Kidney epithelial cell (primary cell): Measurements from ENCODE around the gene BANF1. TPM values are rescaled to one million over a fixed set of nuclear protein-coding genes. Genes with fewer than 3 reads are reported as not detected.

Source experiments
- DNase-seq: peaks from one replicate; pipeline ENCODE4 v3.0.0-alpha.2; 2010; ENCODE audit warnings: low read depth
- H3K27me3 ChIP-seq: 2 replicates; pipeline ENCODE4 v1.6.0; 2011; ENCODE audit warnings: low read length; ENCODE audit not compliant: control insufficient read depth, insufficient read depth
- H3K36me3 ChIP-seq: 2 replicates; pipeline ENCODE4 v1.5.1; 2011; ENCODE audit warnings: low read length; ENCODE audit not compliant: control insufficient read depth, insufficient read depth
- H3K4me3 ChIP-seq: 2 replicates; pipeline ENCODE4 v1.5.1; 2011; ENCODE audit warnings: low read depth, mild to moderate bottlenecking, control low read depth, low read length
- CTCF ChIP-seq: IDR thresholded peaks from 2 replicates; pipeline ENCODE4 v1.5.1; 2011; ENCODE audit warnings: mild to moderate bottlenecking, moderate library complexity, low read length, control low read depth, inconsistent platforms; ENCODE audit not compliant: insufficient read depth, poor library complexity, severe bottlenecking
- total RNA-seq: library from RNA; depleted of rRNA; stranded (reverse); fragments of >200 nt; gene quantifications from 2 replicates; pipeline ENCODE4 v1.2.3, GENCODE V29; 2015

BANF1 gene
- total RNA-seq, 1 donor from 2014 or later, result 73.8 TPM

- Histone ChIP-seq H3K36me3 (no peaks in the 10 kb centered on the region), H3K27me3 (no peaks in the 10 kb centered on the region)
- no peak for TF ChIP-seq CTCF
Measured at GRCh38 chr11:66035653-66036333, 33.5 kb downstream of the BANF1 start.

GRCh38 chr11:66036334-66036710, 34.0 kb downstream of the BANF1 start:
- no peak for TF ChIP-seq CTCF
- H3K36me3 ChIP-seq, result no peaks in the 10 kb centered on the region
- no peaks in the 10 kb centered on the region for H3K27me3 ChIP-seq
- H3K4me3 ChIP-seq, result no peak overlapping the region
- DNase-seq, result no peak

More at GRCh38 chr11:66035653-66036333, 33.5 kb downstream of the BANF1 start:
- no peak overlapping the region for H3K4me3 ChIP-seq
- DNase-seq, result no peak

GRCh38 chr11:66037327-66037726, 35.0 kb downstream of the BANF1 start:
- no peak for TF ChIP-seq CTCF
- DNase-seq, result no peak
- H3K27me3 ChIP-seq, result no peaks in the 10 kb centered on the region
- H3K36me3 ChIP-seq, result no peaks in the 10 kb centered on the region
- H3K4me3 ChIP-seq, result no peak overlapping the region

- TF ChIP-seq CTCF, result no peak
- Histone ChIP-seq H3K27me3 (no peaks in the 10 kb centered on the region), H3K36me3 (no peaks in the 10 kb centered on the region), H3K4me3 (no peak overlapping the region)
- no peak for DNase-seq
Measured at GRCh38 chr11:66039765-66040164, 37.5 kb downstream of the BANF1 start.

- no peak for TF ChIP-seq CTCF
- Histone ChIP-seq H3K27me3 (no peaks in the 10 kb centered on the region), H3K36me3 (no peaks in the 10 kb centered on the region), H3K4me3 (no peak overlapping the region)
- DNase-seq, result no peak
Measured at GRCh38 chr11:66042227-66042995, 40.1 kb downstream of the BANF1 start.
